Smooth muscle cell (in vitro differentiated cells): Measurements from ENCODE around the gene TRPM8. TPM values are rescaled to one million over a fixed set of nuclear protein-coding genes. Genes with fewer than 3 reads are reported as not detected.

Source experiments
- DNase-seq: peaks from one replicate; lab custom pipeline; 2025; ENCODE audit not compliant: unreplicated experiment; lab: John Stamatoyannopoulos, UW
- H2AFZ ChIP-seq: fragments of 200-600 bp; sonication (generic); 2 replicates; pipeline ENCODE4 v1.6.0; 2016; ENCODE audit warnings: antibody characterized with exemption, low read depth, mild to moderate bottlenecking
- H3F3A ChIP-seq: fragments of 200-600 bp; sonication (generic); 2 replicates; pipeline ENCODE4 v1.6.0; 2017; ENCODE audit warnings: antibody characterized with exemption, low read depth
- H3K27ac ChIP-seq: fragments of 200-600 bp; sonication (generic); 2 replicates; pipeline ENCODE4 v1.5.1; 2016; ENCODE audit warnings: low read depth, mild to moderate bottlenecking
- H3K27me3 ChIP-seq: fragments of 200-600 bp; sonication (generic); 2 replicates; pipeline ENCODE4 v1.6.1; 2016; ENCODE audit warnings: low read depth, mild to moderate bottlenecking
- H3K36me3 ChIP-seq: fragments of 200-600 bp; sonication (generic); 2 replicates; pipeline ENCODE4 v1.5.1; 2016; ENCODE audit warnings: low read depth
- H3K4me1 ChIP-seq: fragments of 200-600 bp; sonication (generic); 2 replicates; pipeline ENCODE4 v1.5.1; 2016; ENCODE audit warnings: low read depth
- H3K4me2 ChIP-seq: fragments of 200-600 bp; sonication (generic); 2 replicates; pipeline ENCODE4 v1.6.0; 2016; ENCODE audit warnings: mild to moderate bottlenecking
- H3K4me3 ChIP-seq: fragments of 200-600 bp; sonication (generic); 2 replicates; pipeline ENCODE4 v1.5.1; 2016; ENCODE audit warnings: mild to moderate bottlenecking
- H3K79me2 ChIP-seq: fragments of 200-600 bp; sonication (generic); 2 replicates; pipeline ENCODE4 v1.6.0; 2016; ENCODE audit warnings: low read depth, mild to moderate bottlenecking
- H3K9ac ChIP-seq: fragments of 200-600 bp; sonication (generic); 2 replicates; pipeline ENCODE4 v1.6.0; 2016; ENCODE audit warnings: low read depth
- H3K9me3 ChIP-seq: fragments of 200-600 bp; sonication (generic); replicated peaks from 2 replicates; pipeline ENCODE4 v1.5.1; 2016; ENCODE audit warnings: low read depth
- H4K20me1 ChIP-seq: fragments of 200-600 bp; sonication (generic); 2 replicates; pipeline ENCODE4 v1.6.0; 2016; ENCODE audit warnings: low read depth
- WGBS: methylation state at CpG from one replicate; pipeline ENCODE4 v1.1.7; 2016; ENCODE audit warnings: low lambda C conversion rate; 5-methylcytosine and 5-hydroxymethylcytosine counted together
- polyA plus RNA-seq: library from polyadenylated mRNA; unstranded; fragments of >200 nt; fragmentation: Nextera tagmentation; extraction: Ambion mirVana; gene quantifications from 2 replicates; pipeline ENCODE4 v1.2.1, GENCODE V29; 2016
- total RNA-seq: library from RNA; depleted of rRNA; stranded (reverse); fragments of >200 nt; gene quantifications from 2 replicates; pipeline ENCODE4 v1.2.3, GENCODE V29; 2014
- TF ChIP-seq, protein P1 (sequence below): fragments of 200-600 bp; sonication (generic); IDR thresholded peaks from 2 replicates; pipeline ENCODE4 v1.5.1; 2017; ENCODE audit warnings: borderline replicate concordance, mild to moderate bottlenecking, antibody characterized with exemption; ENCODE audit not compliant: insufficient read depth, poor library complexity, severe bottlenecking

The TRPM8 gene
- total and polyA plus RNA-seq, 2 experiments from 2014 or later = not detected

DNA sequence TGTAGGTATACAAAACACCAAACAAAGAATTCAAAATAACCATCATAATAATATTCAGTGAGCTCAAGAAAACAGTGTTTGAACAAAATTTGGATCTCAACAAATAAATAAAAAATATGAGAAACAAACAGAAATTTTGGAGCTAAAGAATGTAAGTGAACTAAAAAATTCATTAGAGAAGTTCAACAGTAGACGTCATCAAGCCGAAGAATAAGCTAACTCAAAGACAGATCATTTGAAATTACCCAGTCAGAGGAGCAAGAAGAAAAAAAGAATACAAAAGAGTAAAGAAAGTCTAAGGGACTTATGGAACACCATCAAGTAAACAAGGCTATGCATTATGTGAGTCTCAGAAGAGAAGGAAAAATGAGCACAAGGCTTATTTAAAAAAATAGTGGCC lies 116.7 kb downstream of the TRPM8 start:
- H2AFZ ChIP-seq = no peak overlapping the region
- no peaks in the 10 kb centered on the region for H3K9me3 ChIP-seq
- H4K20me1 ChIP-seq = no peaks in the 10 kb centered on the region
- H3K4me3 ChIP-seq = no peak overlapping the region
- H3K27me3 ChIP-seq = no peaks in the 10 kb centered on the region
- H3F3A ChIP-seq = no peaks in the 10 kb centered on the region
- no peaks in the 10 kb centered on the region for H3K79me2 ChIP-seq
- no peaks in the 10 kb centered on the region for H3K4me1 ChIP-seq
- no peak overlapping the region for H3K27ac ChIP-seq
- TF ChIP-seq, protein P1, sequence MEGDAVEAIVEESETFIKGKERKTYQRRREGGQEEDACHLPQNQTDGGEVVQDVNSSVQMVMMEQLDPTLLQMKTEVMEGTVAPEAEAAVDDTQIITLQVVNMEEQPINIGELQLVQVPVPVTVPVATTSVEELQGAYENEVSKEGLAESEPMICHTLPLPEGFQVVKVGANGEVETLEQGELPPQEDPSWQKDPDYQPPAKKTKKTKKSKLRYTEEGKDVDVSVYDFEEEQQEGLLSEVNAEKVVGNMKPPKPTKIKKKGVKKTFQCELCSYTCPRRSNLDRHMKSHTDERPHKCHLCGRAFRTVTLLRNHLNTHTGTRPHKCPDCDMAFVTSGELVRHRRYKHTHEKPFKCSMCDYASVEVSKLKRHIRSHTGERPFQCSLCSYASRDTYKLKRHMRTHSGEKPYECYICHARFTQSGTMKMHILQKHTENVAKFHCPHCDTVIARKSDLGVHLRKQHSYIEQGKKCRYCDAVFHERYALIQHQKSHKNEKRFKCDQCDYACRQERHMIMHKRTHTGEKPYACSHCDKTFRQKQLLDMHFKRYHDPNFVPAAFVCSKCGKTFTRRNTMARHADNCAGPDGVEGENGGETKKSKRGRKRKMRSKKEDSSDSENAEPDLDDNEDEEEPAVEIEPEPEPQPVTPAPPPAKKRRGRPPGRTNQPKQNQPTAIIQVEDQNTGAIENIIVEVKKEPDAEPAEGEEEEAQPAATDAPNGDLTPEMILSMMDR = no peak
- 66% methylated on average over 2 of the region's 2 CpGs for WGBS
- no peak overlapping the region for H3K9ac ChIP-seq
- H3K4me2 ChIP-seq = no peak overlapping the region
- no peak for DNase-seq
- H3K36me3 ChIP-seq = no peaks in the 10 kb centered on the region

DNA sequence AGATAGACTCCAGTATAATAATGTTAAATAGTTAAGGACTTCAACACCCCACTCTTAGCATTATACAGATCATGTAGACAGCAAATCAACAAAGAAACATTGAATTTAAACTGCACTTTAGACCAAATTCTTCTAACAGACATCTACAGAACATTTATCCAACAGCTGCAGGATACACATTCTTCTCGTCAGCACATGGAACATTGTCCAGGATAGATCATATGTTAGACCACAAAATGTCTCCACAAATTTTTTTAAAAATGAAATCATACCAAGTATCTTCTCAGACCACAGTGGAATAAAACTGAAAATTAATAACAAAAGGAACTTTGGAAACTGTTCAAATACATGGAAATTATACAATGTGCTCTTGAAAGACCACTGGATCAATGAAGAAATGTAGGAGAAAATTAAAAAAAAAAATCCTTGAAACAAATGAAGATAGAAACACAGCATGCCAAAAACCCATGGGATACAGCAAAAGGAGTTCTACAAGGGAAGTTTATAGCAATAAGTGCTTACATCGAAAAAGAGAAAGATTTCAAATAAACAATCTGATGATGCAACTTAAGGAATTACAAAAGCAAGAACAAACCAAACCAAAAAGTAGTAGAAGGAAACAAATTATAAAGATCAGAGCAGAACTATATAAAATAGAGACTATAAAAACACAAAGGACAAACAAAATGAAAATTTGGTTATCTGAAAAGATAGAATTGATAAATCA lies 121.1 kb downstream of the TRPM8 start:
- no peaks in the 10 kb centered on the region for H3K9me3 ChIP-seq
- H3K4me3 ChIP-seq = no peak overlapping the region
- H4K20me1 ChIP-seq = no peaks in the 10 kb centered on the region
- no peaks in the 10 kb centered on the region for H3K36me3 ChIP-seq
- H3K27ac ChIP-seq = no peak overlapping the region
- H2AFZ ChIP-seq = no peak overlapping the region
- DNase-seq = no peak
- 91% methylated on average over 2 of the region's 2 CpGs for WGBS
- no peaks in the 10 kb centered on the region for H3K79me2 ChIP-seq
- no peaks in the 10 kb centered on the region for H3F3A ChIP-seq
- no peak overlapping the region for H3K4me2 ChIP-seq
- no peak overlapping the region for H3K9ac ChIP-seq
- H3K4me1 ChIP-seq = no peaks in the 10 kb centered on the region
- TF ChIP-seq, protein P1 = no peak
- H3K27me3 ChIP-seq = peaks cover 28% of the 10 kb centered on the region

DNA sequence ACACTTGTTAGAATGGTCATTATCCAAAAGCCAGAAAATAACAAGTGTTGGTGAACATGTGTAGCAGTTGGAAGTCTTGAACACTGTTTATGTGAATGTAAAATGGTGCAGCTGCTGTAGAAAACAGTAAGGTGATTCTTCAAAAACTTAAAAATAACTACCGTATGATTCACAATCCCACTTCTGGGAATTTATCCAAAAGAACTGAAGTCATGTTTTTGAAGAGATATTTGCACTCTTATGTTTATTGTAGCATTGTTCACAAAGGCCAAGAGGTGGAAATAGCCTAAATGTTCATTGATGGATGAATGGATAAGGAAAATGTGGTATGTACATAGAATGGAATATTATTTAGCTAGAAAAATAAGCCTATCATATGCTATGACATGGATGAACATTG lies 127.0 kb downstream of the TRPM8 start:
- Histone ChIP-seq H3K9ac (no peak overlapping the region), H3K27ac (no peak overlapping the region), H3K36me3 (no peaks in the 10 kb centered on the region), H3K79me2 (no peaks in the 10 kb centered on the region), H3K27me3 (peaks cover 48% of the 10 kb centered on the region), H3K4me3 (no peak overlapping the region), H4K20me1 (no peaks in the 10 kb centered on the region), H3F3A (no peaks in the 10 kb centered on the region), H2AFZ (no peak overlapping the region), H3K4me2 (no peak overlapping the region), H3K4me1 (no peaks in the 10 kb centered on the region), H3K9me3 (no peaks in the 10 kb centered on the region)
- 80% methylated on average over 1 of the region's 1 CpG for WGBS
- TF ChIP-seq, protein P1 = no peak
- DNase-seq = no peak

DNA sequence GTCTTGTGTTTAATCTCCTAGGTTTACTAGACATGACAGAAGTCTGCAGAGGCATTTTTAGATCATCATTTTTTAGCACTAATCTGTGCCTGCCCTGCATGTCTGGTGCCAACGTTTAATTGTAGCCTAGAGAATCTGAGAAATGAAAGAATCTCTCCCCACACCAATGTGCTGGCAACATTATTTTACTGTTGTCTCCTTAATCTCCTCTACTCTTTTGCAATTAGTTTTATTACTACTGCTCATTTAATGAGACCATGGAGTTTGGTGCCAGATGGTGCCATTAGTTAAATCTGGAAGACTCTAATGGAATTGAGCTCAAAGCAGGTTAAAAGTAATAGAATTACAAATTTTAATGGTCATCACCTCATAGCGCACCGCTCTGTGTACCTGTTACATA lies 129.3 kb downstream of the TRPM8 start:
- no peak overlapping the region for H3K27ac ChIP-seq
- H3F3A ChIP-seq = no peaks in the 10 kb centered on the region
- WGBS = 92% methylated on average over 3 of the region's 3 CpGs
- H2AFZ ChIP-seq = no peak overlapping the region
- TF ChIP-seq, protein P1 = no peak
- no peaks in the 10 kb centered on the region for H3K79me2 ChIP-seq
- DNase-seq = no peak
- H4K20me1 ChIP-seq = no peaks in the 10 kb centered on the region
- H3K27me3 ChIP-seq = peaks cover 43% of the 10 kb centered on the region
- H3K36me3 ChIP-seq = no peaks in the 10 kb centered on the region
- H3K9me3 ChIP-seq = no peaks in the 10 kb centered on the region
- H3K9ac ChIP-seq = no peak overlapping the region
- H3K4me3 ChIP-seq = no peak overlapping the region
- H3K4me2 ChIP-seq = no peak overlapping the region
- H3K4me1 ChIP-seq = no peaks in the 10 kb centered on the region
